OCI-LY1 (cell line): ENCODE results near the gene SUPT3H.

ENCODE experiments used
- EZH2 ChIP-seq: fragments of 200-600 bp; sonication (generic), shearing (Covaris generic); IDR thresholded peaks from 2 replicates; pipeline ENCODE4 v1.8.0; 2017; ENCODE audit warnings: borderline replicate concordance, mixed run types, mild to moderate bottlenecking, antibody characterized with exemption, low read length, moderate library complexity, mixed read lengths
- TF ChIP-seq, protein P1 (sequence below): fragments of 200-600 bp; sonication (generic), shearing (Covaris generic); IDR thresholded peaks from 2 replicates; pipeline ENCODE4 v1.5.1; 2017; ENCODE audit warnings: mild to moderate bottlenecking, antibody characterized with exemption, low read length, moderate library complexity, mixed read lengths

- TF ChIP-seq, protein P1, sequence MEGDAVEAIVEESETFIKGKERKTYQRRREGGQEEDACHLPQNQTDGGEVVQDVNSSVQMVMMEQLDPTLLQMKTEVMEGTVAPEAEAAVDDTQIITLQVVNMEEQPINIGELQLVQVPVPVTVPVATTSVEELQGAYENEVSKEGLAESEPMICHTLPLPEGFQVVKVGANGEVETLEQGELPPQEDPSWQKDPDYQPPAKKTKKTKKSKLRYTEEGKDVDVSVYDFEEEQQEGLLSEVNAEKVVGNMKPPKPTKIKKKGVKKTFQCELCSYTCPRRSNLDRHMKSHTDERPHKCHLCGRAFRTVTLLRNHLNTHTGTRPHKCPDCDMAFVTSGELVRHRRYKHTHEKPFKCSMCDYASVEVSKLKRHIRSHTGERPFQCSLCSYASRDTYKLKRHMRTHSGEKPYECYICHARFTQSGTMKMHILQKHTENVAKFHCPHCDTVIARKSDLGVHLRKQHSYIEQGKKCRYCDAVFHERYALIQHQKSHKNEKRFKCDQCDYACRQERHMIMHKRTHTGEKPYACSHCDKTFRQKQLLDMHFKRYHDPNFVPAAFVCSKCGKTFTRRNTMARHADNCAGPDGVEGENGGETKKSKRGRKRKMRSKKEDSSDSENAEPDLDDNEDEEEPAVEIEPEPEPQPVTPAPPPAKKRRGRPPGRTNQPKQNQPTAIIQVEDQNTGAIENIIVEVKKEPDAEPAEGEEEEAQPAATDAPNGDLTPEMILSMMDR: no peak
- no peak for TF ChIP-seq EZH2
Measured at GRCh38 chr6:44926556-44926955, 451.2 kb downstream of the SUPT3H start.
